Colonic mucosa (tissue), 4 donors: ENCODE data around the gene RNF115. TPM values are rescaled to one million over a fixed set of nuclear protein-coding genes. Genes with fewer than 3 reads are reported as not detected.

ENCODE experiments used
- DNase-seq: peaks from one replicate; pipeline ENCODE4 v3.0.0-alpha.2; 2020
- H3K27ac ChIP-seq: fragments of 200-600 bp; one replicate; pipeline ENCODE4 v1.8.0; 2021
- H3K27me3 ChIP-seq: fragments of 200-600 bp; one replicate; pipeline ENCODE4 v1.8.0; 2021
- H3K36me3 ChIP-seq: fragments of 200-600 bp; one replicate; pipeline ENCODE4 v1.8.0; 2021
- H3K4me1 ChIP-seq: fragments of 200-600 bp; one replicate; pipeline ENCODE4 v1.8.0; 2021; ENCODE audit warnings: mild to moderate bottlenecking
- H3K4me3 ChIP-seq: fragments of 200-600 bp; one replicate; pipeline ENCODE4 v1.8.0; 2021
- H3K9ac ChIP-seq, 2 donors: one replicate each; pipeline ENCODE4 v1.7.0; 2013; ENCODE audit warnings: control low read depth in 2 of 2, low read depth in 2 of 2, low read length in 2 of 2
- H3K9me3 ChIP-seq: fragments of 200-600 bp; one replicate; pipeline ENCODE4 v1.8.0; 2021
- intact Hi-C: fragments of 100-400 bp; cut with DNase I; formaldehyde crosslinking; loops from one replicate; pipeline ENCODE4 v1.14.1; 2022
- microRNA-seq: library from miRNA; unstranded; fragments of <30 nt; microRNA quantifications from one replicate; pipeline ENCODE4, GENCODE V29; 2019
- total RNA-seq, 2 donors: library from RNA; stranded (reverse); fragmentation: NEBNext Ultra II Directional in 1 of 2; extraction: Animal tissue kit (Norgen Biotek cat#: 25700) in 1 of 2; gene quantifications; one replicate each; pipeline ENCODE4 v1.2.1, GENCODE V29; 2021
- TF ChIP-seq, protein P1 (sequence below): fragments of 200-600 bp; IDR thresholded peaks from one replicate; pipeline ENCODE4 v1.8.0; 2022; ENCODE audit warnings: antibody characterized with exemption, mild to moderate bottlenecking
- donor health status: healthy.
- donor health status: DM: no; HTN: no; CAD: no.
- donor health status: DM: no; HTN: no; CAD: no.

Gene RNF115
- total RNA-seq, 2 donors from 2014 or later = 6.4 to 6.9 TPM

DNA sequence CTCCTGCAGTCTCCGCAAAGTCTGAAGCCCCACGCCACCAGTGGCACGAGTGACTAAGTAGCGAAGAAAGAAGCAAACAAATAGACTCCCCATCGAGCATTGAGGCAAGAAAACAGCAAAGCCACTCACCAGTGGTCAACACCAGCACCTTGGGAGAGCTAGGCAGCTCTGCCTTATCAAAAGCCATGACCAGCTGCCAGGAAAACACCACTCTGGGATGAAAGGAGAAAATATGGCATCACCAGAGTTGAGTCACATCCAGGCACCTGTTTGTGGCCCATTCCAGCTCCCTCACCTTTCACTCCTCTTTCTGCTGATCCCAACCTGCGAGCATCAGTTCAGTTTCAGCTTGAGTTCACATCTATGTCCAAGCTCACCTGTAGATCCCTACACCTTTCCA, 134.0 kb downstream of the RNF115 start:
- H3K9ac ChIP-seq = no peak overlapping the region
- no peak overlapping the region for H3K4me3 ChIP-seq
- H3K27me3 ChIP-seq = no peaks in the 10 kb centered on the region
- TF ChIP-seq, protein P1, sequence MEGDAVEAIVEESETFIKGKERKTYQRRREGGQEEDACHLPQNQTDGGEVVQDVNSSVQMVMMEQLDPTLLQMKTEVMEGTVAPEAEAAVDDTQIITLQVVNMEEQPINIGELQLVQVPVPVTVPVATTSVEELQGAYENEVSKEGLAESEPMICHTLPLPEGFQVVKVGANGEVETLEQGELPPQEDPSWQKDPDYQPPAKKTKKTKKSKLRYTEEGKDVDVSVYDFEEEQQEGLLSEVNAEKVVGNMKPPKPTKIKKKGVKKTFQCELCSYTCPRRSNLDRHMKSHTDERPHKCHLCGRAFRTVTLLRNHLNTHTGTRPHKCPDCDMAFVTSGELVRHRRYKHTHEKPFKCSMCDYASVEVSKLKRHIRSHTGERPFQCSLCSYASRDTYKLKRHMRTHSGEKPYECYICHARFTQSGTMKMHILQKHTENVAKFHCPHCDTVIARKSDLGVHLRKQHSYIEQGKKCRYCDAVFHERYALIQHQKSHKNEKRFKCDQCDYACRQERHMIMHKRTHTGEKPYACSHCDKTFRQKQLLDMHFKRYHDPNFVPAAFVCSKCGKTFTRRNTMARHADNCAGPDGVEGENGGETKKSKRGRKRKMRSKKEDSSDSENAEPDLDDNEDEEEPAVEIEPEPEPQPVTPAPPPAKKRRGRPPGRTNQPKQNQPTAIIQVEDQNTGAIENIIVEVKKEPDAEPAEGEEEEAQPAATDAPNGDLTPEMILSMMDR = no peak
- intact Hi-C loops = no loop called here
- no peak for DNase-seq
- no peak overlapping the region for H3K27ac ChIP-seq
- no peaks in the 10 kb centered on the region for H3K36me3 ChIP-seq
- H3K9me3 ChIP-seq = no peaks in the 10 kb centered on the region
- H3K4me1 ChIP-seq = no peaks in the 10 kb centered on the region

DNA sequence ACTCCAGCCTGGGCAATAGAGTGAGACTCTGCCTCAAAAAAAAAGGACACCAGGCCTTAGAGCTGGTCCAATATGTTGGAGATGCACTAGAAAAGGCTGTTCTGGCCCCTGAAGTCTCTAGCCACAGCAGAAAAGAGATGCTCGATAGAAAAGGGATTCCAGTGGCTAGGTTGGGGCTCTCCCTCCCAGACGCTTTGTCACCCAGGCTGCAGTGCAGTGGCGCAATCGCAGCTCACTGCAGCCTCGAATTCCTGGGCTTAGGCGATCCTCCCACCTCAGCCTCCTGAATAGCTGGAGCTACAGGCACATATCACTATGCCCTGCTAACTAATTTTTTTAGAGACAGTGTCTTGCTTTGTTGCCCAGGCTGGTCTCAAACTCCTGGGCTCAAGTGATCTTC, 135.0 kb downstream of the RNF115 start:
- no peak for DNase-seq
- H3K27me3 ChIP-seq = no peaks in the 10 kb centered on the region
- intact Hi-C loops = no loop called here
- TF ChIP-seq, protein P1 = no peak
- H3K36me3 ChIP-seq = no peaks in the 10 kb centered on the region
- H3K27ac ChIP-seq = no peak overlapping the region
- H3K9me3 ChIP-seq = no peaks in the 10 kb centered on the region
- no peak overlapping the region for H3K9ac ChIP-seq
- H3K4me3 ChIP-seq = no peak overlapping the region
- H3K4me1 ChIP-seq = no peaks in the 10 kb centered on the region

Small RNAs within 50 kb of the gene (microRNA-seq; reads per million reads assigned to microRNA genes)
- gene MIR6736 = not detected

Other genes starting within 250 kb of the RNF115 start
- 10 to 100 TPM; 14.8 to 16.7 TPM for gene GPR89A, start 216.1 kb downstream of the RNF115 start, total RNA-seq
- under 1 TPM; 0.64 to 0.98 TPM for gene PDZK1, start 116.7 kb downstream of the RNF115 start, total RNA-seq
- gene CD160, start 104.6 kb downstream of the RNF115 start, total RNA-seq = under 1 TPM; 0.25 to 0.61 TPM
- gene POLR3C, start 105 bp upstream of the RNF115 start, total RNA-seq = 10 to 100 TPM; 17.2 to 18.8 TPM
- gene NUDT17, start 21.5 kb upstream of the RNF115 start, total RNA-seq = under 1 TPM; 0.69 to 0.82 TPM
- 10 to 100 TPM; 14.1 to 15.8 TPM for gene PIAS3, start 35.0 kb upstream of the RNF115 start, total RNA-seq
- gene ANKRD35, start 61.8 kb upstream of the RNF115 start, total RNA-seq = under 1 TPM; 0.53 to 0.59 TPM
- 1 to 10 TPM in 1 of 2 donors, under 1 TPM in 1; 0.19 to 1.7 TPM for gene ITGA10, start 86.0 kb upstream of the RNF115 start, total RNA-seq
- 10 to 100 TPM; 28.2 to 31.1 TPM for gene PEX11B, start 94.6 kb upstream of the RNF115 start, total RNA-seq
- 100 to 1,000 TPM; 108 to 148 TPM for gene RBM8A, start 103.4 kb upstream of the RNF115 start, total RNA-seq
- gene LIX1L, start 133.9 kb upstream of the RNF115 start, total RNA-seq = 1 to 10 TPM; 4.7 to 8.6 TPM
- under 1 TPM; 0.21 to 0.44 TPM for gene ANKRD34A, start 140.5 kb upstream of the RNF115 start, total RNA-seq
- 10 to 100 TPM; 12.6 to 16.1 TPM for gene POLR3GL, start 140.6 kb upstream of the RNF115 start, total RNA-seq
- gene TXNIP, start 172.5 kb upstream of the RNF115 start, total RNA-seq = 100 to 1,000 TPM; 302 to 496 TPM
- gene HJV, start 197.6 kb upstream of the RNF115 start, total RNA-seq = not detected